Measurements from ENCODE around the gene TCF7L1. TPM values are rescaled to one million over a fixed set of nuclear protein-coding genes. Genes with fewer than 3 reads are reported as not detected.

Gene TCF7L1
- total and polyA plus RNA-seq, 9 of the 15 experiments (the other 6 are each of a cell fraction or from before 2014, with no cell fraction given) = 0.03 to 0.11 (median 0.07) TPM; not detected in 5

GRCh38 chr2:85213404-85213803, 80.2 kb downstream of the TCF7L1 start:
- ATAC-seq (no peak), DNase-seq (ENCODE audit: extremely low read depth in 1 of 4, low spot score in 3 of 4) (no peak), FAIRE-seq (no peak)
- peaks cover 43 to 75% of the 10 kb centered on the region in 2 experiments for H3K27me3 ChIP-seq (ENCODE audit: control insufficient read depth in 2 of 2, insufficient read depth in 2 of 2, low read length in 2 of 2)
- H3K4me2 ChIP-seq (ENCODE audit: insufficient read depth, low read length) = no peak overlapping the region
- in situ Hi-C loops (cut with MboI) (no loop called here), intact Hi-C loops (cut with micrococcal nuclease) (no loop called here)
- no peaks in the 10 kb centered on the region for H3K79me2 ChIP-seq (ENCODE audit: control insufficient read depth, insufficient read depth, low read length)
- H3K9me1 ChIP-seq (ENCODE audit: control insufficient read depth, insufficient read depth, low read length) = no peaks in the 10 kb centered on the region
- H3K9me3 ChIP-seq (replicated peaks; ENCODE audit: control insufficient read depth, insufficient read depth, low read depth, low read length) = no peaks in the 10 kb centered on the region
- H3K4me1 ChIP-seq (replicated peaks in 1 of 2; ENCODE audit: control insufficient read depth in 2 of 2, insufficient read depth in 2 of 2, low read length in 2 of 2) = no peaks in the 10 kb centered on the region
- H2AFZ ChIP-seq (ENCODE audit: low read depth, low read length) = no peak overlapping the region
- H4K20me1 ChIP-seq (replicated peaks; ENCODE audit: control insufficient read depth, insufficient read depth, low read length) = peaks cover 11% of the 10 kb centered on the region; the same call in 1 of the 2 replicates
- no peak overlapping the region for H3K4me3 ChIP-seq
- no peaks in the 10 kb centered on the region for H3K36me3 ChIP-seq (ENCODE audit: control insufficient read depth, insufficient read depth, low read length)
- ChIA-PET CTCF (ENCODE audit: low intra/inter-chr PET ratio) (no interaction called here), POLR2A (no interaction called here)
- no peak overlapping the region for H3K27ac ChIP-seq (ENCODE audit: extremely low read depth, low read depth, low read length)
- H3K9ac ChIP-seq (ENCODE audit: insufficient read depth in 1 of 2, low read depth in 2 of 2, low read length in 2 of 2) = no peak overlapping the region
- WGBS (ENCODE audit: insufficient coverage, low coverage, missing lambda C conversion rate) = 3% methylated on average over 2 of the region's 2 CpGs
- no TSS peak for BruUV-seq (replicated peaks)
- TF ChIP-seq HNRNPLL (IDR thresholded peaks at IDR 0.05; ENCODE audit: low read depth, low read length, poor library complexity, severe bottlenecking) = no peak
- no peak for TF ChIP-seq IRF2 (CRISPR knock-in tag; IDR thresholded peaks at IDR 0.05)
- no peak for TF ChIP-seq ZNF384 (IDR thresholded peaks at IDR 0.05; ENCODE audit: low read depth, low read length)
- no peak for TF ChIP-seq HDAC8 (tag; IDR thresholded peaks at IDR 0.05)
- no peak for TF ChIP-seq NRF1 (conservative IDR thresholded peaks at IDR 0.05 in 1 of 2, IDR thresholded peaks at IDR 0.05 in 1 of 2)
- TF ChIP-seq HDAC2 (IDR thresholded peaks at IDR 0.05) = no peak
- no peak for TF ChIP-seq ZNF347 (CRISPR knock-in tag; IDR thresholded peaks at IDR 0.05; ENCODE audit: low read depth)
- no peak for TF ChIP-seq E2F5 (CRISPR knock-in tag; IDR thresholded peaks at IDR 0.05)
- TF ChIP-seq ERF (CRISPR knock-in tag; IDR thresholded peaks at IDR 0.05) = no peak
- TF ChIP-seq BRD4 (IDR thresholded peaks at IDR 0.05) = no peak
- TF ChIP-seq ZBTB11 (CRISPR knock-in tag; IDR thresholded peaks at IDR 0.05) = no peak
- TF ChIP-seq KDM2B (CRISPR knock-in tag; IDR thresholded peaks at IDR 0.05) = no peak
- no peak for TF ChIP-seq JUN (IDR thresholded peaks at IDR 0.05; ENCODE audit: borderline replicate concordance, low read depth, low read length)
- no peak for TF ChIP-seq JUN (CRISPR knock-in tag; IDR thresholded peaks at IDR 0.05; ENCODE audit: borderline replicate concordance)
- no peak for TF ChIP-seq ZC3H4 (CRISPR knock-in tag; IDR thresholded peaks at IDR 0.05; ENCODE audit: borderline replicate concordance)
- TF ChIP-seq ZNF217 (CRISPR knock-in tag; IDR thresholded peaks at IDR 0.05) = no peak
- TF ChIP-seq KAT8 (IDR thresholded peaks at IDR 0.05; ENCODE audit: low read depth) = no peak
- TF ChIP-seq HNRNPUL1 (IDR thresholded peaks at IDR 0.05; ENCODE audit: low read length) = no peak

Measured in K562 (cell line).